ENCODE measurements around the gene CSRNP3. TPM values are rescaled to one million over a fixed set of nuclear protein-coding genes. Genes with fewer than 3 reads are reported as not detected.

The CSRNP3 gene
- total RNA-seq, 1 experiment from 2014 or later = 39.5 TPM

- H3K4me1 ChIP-seq (ENCODE audit: insufficient read depth, low read length, poor library complexity, severe bottlenecking) = peaks cover 28% of the 10 kb centered on the region
- no peak overlapping the region for H3K4me3 ChIP-seq (ENCODE audit: low read depth, low read length, poor library complexity, severe bottlenecking)
- H3K27me3 ChIP-seq (replicated peaks; ENCODE audit: insufficient read depth, low read depth, low read length, poor library complexity) = no peaks in the 10 kb centered on the region
- peaks cover 6% of the 10 kb centered on the region for H3K36me3 ChIP-seq (ENCODE audit: insufficient read depth, low read length, poor library complexity, severe bottlenecking)
- BruUV-seq (replicated peaks) = no TSS peak
- peak; percentile 61 for DNase-seq (ENCODE audit: low spot score)
- intact Hi-C loops (cut with micrococcal nuclease; ENCODE audit: unreplicated experiment) = loop anchor here (10.0 kb wide), 1 partner anchor 499 kb away; the partner anchor contains the start of gene TTC21B
- no peak overlapping the region for H3K27ac ChIP-seq (ENCODE audit: low read depth, low read length, poor library complexity, severe bottlenecking)
- TF ChIP-seq EZH2 (IDR thresholded peaks at IDR 0.05; ENCODE audit: borderline replicate concordance, low read depth, low read length, poor library complexity, severe bottlenecking) = no peak
- no peak for TF ChIP-seq CTCF (conservative IDR thresholded peaks at IDR 0.05; ENCODE audit: low read depth, low read length)
- CTCF ChIA-PET = no interaction called here
- POLR2A ChIA-PET (ENCODE audit: low non-redundant PET) = no interaction called here
- H3K9me3 ChIP-seq (ENCODE audit: low read depth, low read length, poor library complexity, severe bottlenecking) = peaks cover 29% of the 10 kb centered on the region
These were observed 13.5 kb upstream of the CSRNP3 start for GRCh38 chr2:165456027-165456426.

GRCh38 chr2:165462443-165462842 is 7.1 kb upstream of the CSRNP3 start:
- peak overlapping the region; percentile 20 for H3K4me3 ChIP-seq (ENCODE audit: low read depth, low read length, poor library complexity, severe bottlenecking)
- DNase-seq (ENCODE audit: low spot score) = peak; percentile 98
- no peaks in the 10 kb centered on the region for H3K36me3 ChIP-seq (ENCODE audit: insufficient read depth, low read length, poor library complexity, severe bottlenecking)
- CTCF ChIA-PET = interaction anchor here (0.6 kb wide), 1 partner anchor 12 kb away, joined by 3 read pairs; no protein-coding TSS in a partner anchor
- H3K4me1 ChIP-seq (ENCODE audit: insufficient read depth, low read length, poor library complexity, severe bottlenecking) = peaks cover 26% of the 10 kb centered on the region
- BruUV-seq (replicated peaks) = no TSS peak
- intact Hi-C loops (cut with micrococcal nuclease; ENCODE audit: unreplicated experiment) = loop anchor here (5.0 kb wide), 1 partner anchor 170 kb away; no protein-coding TSS in a partner anchor
- POLR2A ChIA-PET (ENCODE audit: low non-redundant PET) = no interaction called here
- no peaks in the 10 kb centered on the region for H3K27me3 ChIP-seq (replicated peaks; ENCODE audit: insufficient read depth, low read depth, low read length, poor library complexity)
- H3K9me3 ChIP-seq (ENCODE audit: low read depth, low read length, poor library complexity, severe bottlenecking) = peaks cover 7% of the 10 kb centered on the region
- TF ChIP-seq EZH2 (IDR thresholded peaks at IDR 0.05; ENCODE audit: borderline replicate concordance, low read depth, low read length, poor library complexity, severe bottlenecking) (no peak), CTCF (conservative IDR thresholded peaks at IDR 0.05; ENCODE audit: low read depth, low read length) (no peak)
- H3K27ac ChIP-seq (ENCODE audit: low read depth, low read length, poor library complexity, severe bottlenecking) = peak overlapping the region; percentile 71

- CTCF ChIA-PET = no interaction called here
- no peak for DNase-seq (ENCODE audit: low spot score)
- Histone ChIP-seq H3K36me3 (ENCODE audit: insufficient read depth, low read length, poor library complexity, severe bottlenecking) (no peaks in the 10 kb centered on the region), H3K9me3 (ENCODE audit: low read depth, low read length, poor library complexity, severe bottlenecking) (no peaks in the 10 kb centered on the region), H3K27ac (ENCODE audit: low read depth, low read length, poor library complexity, severe bottlenecking) (no peak overlapping the region), H3K4me1 (ENCODE audit: insufficient read depth, low read length, poor library complexity, severe bottlenecking) (peaks cover 40% of the 10 kb centered on the region), H3K27me3 (replicated peaks; ENCODE audit: insufficient read depth, low read depth, low read length, poor library complexity) (no peaks in the 10 kb centered on the region), H3K4me3 (ENCODE audit: low read depth, low read length, poor library complexity, severe bottlenecking) (no peak overlapping the region)
- POLR2A ChIA-PET (ENCODE audit: low non-redundant PET) = no interaction called here
- BruUV-seq (replicated peaks) = no TSS peak
- intact Hi-C loops (cut with micrococcal nuclease; ENCODE audit: unreplicated experiment) = no loop called here
- no peak for TF ChIP-seq EZH2 (IDR thresholded peaks at IDR 0.05; ENCODE audit: borderline replicate concordance, low read depth, low read length, poor library complexity, severe bottlenecking)
- TF ChIP-seq CTCF (conservative IDR thresholded peaks at IDR 0.05; ENCODE audit: low read depth, low read length) = no peak
These were observed 3.1 kb upstream of the CSRNP3 start for GRCh38 chr2:165466386-165466785.
